Aorta (tissue), 5 donors: ENCODE measurements around the gene BIRC5. TPM values are rescaled to one million over a fixed set of nuclear protein-coding genes. Genes with fewer than 3 reads are reported as not detected.

Experiments
- ATAC-seq: fragments of 200-7000 bp; cut with Tn5 transposase; one replicate; pipeline ENCODE4 v1.9.1; 2022; ENCODE audit warnings: moderate library complexity; ENCODE audit not compliant: low FRiP score
- DNase-seq, 2 donors: peaks; one replicate each; pipeline ENCODE4 v3.0.0-alpha.2; 2020
- H3K27ac ChIP-seq, 2 donors: one replicate each; pipeline ENCODE4 v1.5.1; 2013; ENCODE audit warnings: low read length in 2 of 2, mild to moderate bottlenecking in 2 of 2, moderate library complexity in 2 of 2, control low read depth in 1 of 2, inconsistent platforms in 1 of 2, low read depth in 1 of 2
- H3K27me3 ChIP-seq, 2 donors: one replicate each; pipeline ENCODE4 v1.6.1; 2013; ENCODE audit warnings: control low read depth in 1 of 2, low read length in 1 of 2, mild to moderate bottlenecking in 1 of 2, moderate library complexity in 1 of 2; ENCODE audit not compliant: insufficient read depth in 2 of 2, control insufficient read depth in 1 of 2
- H3K36me3 ChIP-seq, 2 donors: one replicate each; pipeline ENCODE4 v1.6.1; 2013; ENCODE audit warnings: control low read depth in 1 of 2, low read length in 1 of 2, mild to moderate bottlenecking in 1 of 2; ENCODE audit not compliant: insufficient read depth in 2 of 2, control insufficient read depth in 1 of 2
- H3K4me1 ChIP-seq, 2 donors: one replicate each; pipeline ENCODE4 v1.6.1; 2013; ENCODE audit warnings: low read length in 2 of 2, control low read depth in 1 of 2, mild to moderate bottlenecking in 1 of 2, moderate library complexity in 1 of 2; ENCODE audit not compliant: insufficient read depth in 2 of 2, control insufficient read depth in 1 of 2
- H3K4me3 ChIP-seq, 2 donors: one replicate each; pipeline ENCODE4 v1.5.1; 2013; ENCODE audit warnings: low read length in 2 of 2, control low read depth in 1 of 2, mild to moderate bottlenecking in 1 of 2
- H3K9me3 ChIP-seq: one replicate; pipeline ENCODE4 v1.6.1; 2013; ENCODE audit warnings: mild to moderate bottlenecking, low read length; ENCODE audit not compliant: control insufficient read depth
- WGBS, 2 donors: extraction: QIAGEN DNeasy Blood & Tissue Kit; methylation state at CpG; one replicate each; pipeline ENCODE4 v1.1.7; 2013; 5-methylcytosine and 5-hydroxymethylcytosine counted together
- intact Hi-C, 2 donors: fragments of 100-400 bp; cut with DNase I; formaldehyde crosslinking; loops; one replicate each; pipeline versions ENCODE4 v1.14.2 to v1.15.0; 2022
- polyA plus RNA-seq, 2 donors: library from polyadenylated mRNA; stranded (reverse); fragments of 200-250 nt; gene quantifications; one replicate each; pipeline ENCODE4 v1.2.3, GENCODE V29; 2013
- total RNA-seq, 2 donors: library from RNA; stranded (reverse); fragmentation: NEBNext Ultra II Directional; extraction: Animal tissue kit (Norgen Biotek cat#: 25700); gene quantifications; one replicate each; pipeline ENCODE4 v1.2.1, GENCODE V29; 2021
- donor health status: healthy with polysubstance abuse.
- donor health status: Bipolar disorder and iron deficiency.
- donor health status: DM: no; HTN: no; CAD: no.
- donor health status: DM: no; HTN: no; CAD: no.
- donor health status: DM: yes; HTN: yes; CAD: no.

BIRC5 gene
- total and polyA plus RNA-seq, 4 donors, result 0.10 to 3.4 (median 1.7) TPM

GRCh38 chr17:78211032-78211431 lies 3.0 kb upstream of the BIRC5 start:
- H3K27me3 ChIP-seq, result no peaks in the 10 kb centered on the region
- no peaks in the 10 kb centered on the region for H3K36me3 ChIP-seq
- H3K4me1 ChIP-seq, result no peaks in the 10 kb centered on the region
- WGBS, 2 donors, result 86 to 91% methylated on average over 11 of the region's 11 CpGs
- H3K27ac ChIP-seq, result no peak overlapping the region
- no peak for DNase-seq
- no peak overlapping the region for H3K4me3 ChIP-seq
- no peak for ATAC-seq
- intact Hi-C loops, result no loop called here
- no peaks in the 10 kb centered on the region for H3K9me3 ChIP-seq

GRCh38 chr17:78214706-78215061 lies 631 bp downstream of the BIRC5 start:
- intact Hi-C loops, result no loop called here
- Histone ChIP-seq H3K4me1 (no peaks in the 10 kb centered on the region), H3K9me3 (no peaks in the 10 kb centered on the region), H3K36me3 (no peaks in the 10 kb centered on the region), H3K4me3 (no peak overlapping the region), H3K27ac (no peak overlapping the region), H3K27me3 (no peaks in the 10 kb centered on the region)
- DNase-seq (no peak), ATAC-seq (no peak)
- 9 to 13% methylated on average over 5 of the region's 5 CpGs for WGBS, 2 donors

GRCh38 chr17:78219396-78220150 lies 5.5 kb downstream of the BIRC5 start:
- DNase-seq (no peak), ATAC-seq (no peak)
- Histone ChIP-seq H3K4me1 (no peaks in the 10 kb centered on the region), H3K27me3 (no peaks in the 10 kb centered on the region), H3K36me3 (no peaks in the 10 kb centered on the region), H3K27ac (no peak overlapping the region), H3K9me3 (no peaks in the 10 kb centered on the region), H3K4me3 (no peak overlapping the region)
- intact Hi-C loops, result no loop called here
- WGBS, 2 donors, result 82% methylated on average over 11 of the region's 11 CpGs

- Histone ChIP-seq H3K36me3 (no peaks in the 10 kb centered on the region), H3K27ac (no peak overlapping the region), H3K4me1 (no peaks in the 10 kb centered on the region), H3K27me3 (no peaks in the 10 kb centered on the region), H3K4me3 (no peak overlapping the region), H3K9me3 (no peaks in the 10 kb centered on the region)
- WGBS, 2 donors, result 93% methylated on average over 4 of the region's 4 CpGs
- intact Hi-C loops, result no loop called here
- DNase-seq, result no peak
- ATAC-seq, result no peak
Measured at GRCh38 chr17:78223061-78223460, 9.0 kb downstream of the BIRC5 start.

- ATAC-seq, result no peak
- Histone ChIP-seq H3K9me3 (no peaks in the 10 kb centered on the region), H3K4me1 (no peaks in the 10 kb centered on the region), H3K4me3 (no peak overlapping the region), H3K27ac (no peak overlapping the region), H3K27me3 (no peaks in the 10 kb centered on the region), H3K36me3 (no peaks in the 10 kb centered on the region)
- no peak for DNase-seq
- 90 to 93% methylated on average over 3 of the region's 3 CpGs for WGBS, 2 donors
- intact Hi-C loops, result no loop called here
Measured at GRCh38 chr17:78223765-78224164, 9.7 kb downstream of the BIRC5 start.

- no peaks in the 10 kb centered on the region for H3K9me3 ChIP-seq
- intact Hi-C loops, result no loop called here
- DNase-seq, result no peak
- H3K27me3 ChIP-seq, result no peaks in the 10 kb centered on the region
- H3K4me1 ChIP-seq, result no peaks in the 10 kb centered on the region
- no peaks in the 10 kb centered on the region for H3K36me3 ChIP-seq
- H3K4me3 ChIP-seq, result no peak overlapping the region
- WGBS, 2 donors, result 87 to 88% methylated on average over 27 of the region's 27 CpGs
- no peak overlapping the region for H3K27ac ChIP-seq
- ATAC-seq, result no peak
Measured at GRCh38 chr17:78224231-78225087, 10.4 kb downstream of the BIRC5 start.

GRCh38 chr17:78225088-78225865 lies 11.2 kb downstream of the BIRC5 start:
- Histone ChIP-seq H3K36me3 (no peaks in the 10 kb centered on the region), H3K27me3 (no peaks in the 10 kb centered on the region), H3K4me3 (no peak overlapping the region), H3K27ac (no peak overlapping the region), H3K4me1 (no peaks in the 10 kb centered on the region), H3K9me3 (no peaks in the 10 kb centered on the region)
- intact Hi-C loops, result no loop called here
- 97% methylated on average over 16 of the region's 16 CpGs for WGBS, 2 donors
- ATAC-seq, result no peak
- no peak for DNase-seq

GRCh38 chr17:78226055-78226758 lies 12.2 kb downstream of the BIRC5 start:
- ATAC-seq, result no peak
- no peak for DNase-seq
- no peaks in the 10 kb centered on the region for H3K9me3 ChIP-seq
- no peaks in the 10 kb centered on the region for H3K36me3 ChIP-seq
- H3K27ac ChIP-seq, result no peak overlapping the region
- H3K27me3 ChIP-seq, result no peaks in the 10 kb centered on the region
- intact Hi-C loops, result no loop called here
- H3K4me1 ChIP-seq, result no peaks in the 10 kb centered on the region
- no peak overlapping the region for H3K4me3 ChIP-seq
- 84 to 87% methylated on average over 12 of the region's 12 CpGs for WGBS, 2 donors
